Fibroblast of lung (primary cell): ENCODE data around the gene PFAS. TPM values are rescaled to one million over a fixed set of nuclear protein-coding genes. Genes with fewer than 3 reads are reported as not detected.

Source experiments
- DNase-seq, 2 donors: peaks; one replicate each; pipeline versions ENCODE4 v3.0.0 to v3.0.0-alpha.2; 2010; ENCODE audit warnings: low read depth in 2 of 2
- H2AFZ ChIP-seq: 2 replicates; pipeline ENCODE4 v1.5.1; 2012; ENCODE audit warnings: low read length, control low read depth, inconsistent platforms
- H3K27ac ChIP-seq: 2 replicates; pipeline ENCODE4 v1.5.1; 2011; ENCODE audit warnings: low read length, control low read depth; ENCODE audit not compliant: insufficient read depth
- H3K27me3 ChIP-seq: 2 replicates; pipeline ENCODE4 v1.5.1; 2011; ENCODE audit warnings: mild to moderate bottlenecking, low read length; ENCODE audit not compliant: control insufficient read depth, insufficient read depth
- H3K36me3 ChIP-seq: 2 replicates; pipeline ENCODE4 v1.5.1; 2011; ENCODE audit warnings: low read length; ENCODE audit not compliant: control insufficient read depth, insufficient read depth
- H3K4me1 ChIP-seq: 2 replicates; pipeline ENCODE4 v1.5.1; 2011; ENCODE audit warnings: low read length; ENCODE audit not compliant: control insufficient read depth, insufficient read depth; ENCODE audit errors: extremely low read depth
- H3K4me2 ChIP-seq: 2 replicates; pipeline ENCODE4 v1.5.1; 2011; ENCODE audit warnings: low read length, control low read depth; ENCODE audit not compliant: insufficient read depth; ENCODE audit errors: extremely low read depth
- H3K4me3 ChIP-seq, 4 experiments: fragments of 200-600 bp in 1 of 4; sonication (generic) in 1 of 4; replicated peaks in 1 of 4; 2 replicates each; pipeline ENCODE4 v1.5.1; 2011 to 2016; ENCODE audit warnings: low read length in 4 of 4, low read depth in 3 of 4, mild to moderate bottlenecking in 3 of 4, control low read depth in 2 of 4, inconsistent platforms in 1 of 4, mixed read lengths in 1 of 4; ENCODE audit not compliant: insufficient read depth in 1 of 4; ENCODE audit errors: control extremely low read depth in 1 of 4
- H3K79me2 ChIP-seq: 2 replicates; pipeline ENCODE4 v1.5.1; 2012; ENCODE audit warnings: mild to moderate bottlenecking, low read length, inconsistent platforms; ENCODE audit not compliant: control insufficient read depth, insufficient read depth
- H3K9ac ChIP-seq: 2 replicates; pipeline ENCODE4 v1.5.1; 2011; ENCODE audit warnings: mild to moderate bottlenecking, low read length, control low read depth; ENCODE audit not compliant: insufficient read depth
- H3K9me3 ChIP-seq: 2 replicates; pipeline ENCODE4 v1.5.1; 2012; ENCODE audit warnings: low read depth, low read length; ENCODE audit not compliant: control insufficient read depth, insufficient read depth
- H4K20me1 ChIP-seq: 2 replicates; pipeline ENCODE4 v1.5.1; 2011; ENCODE audit warnings: low read length; ENCODE audit not compliant: control insufficient read depth, insufficient read depth; ENCODE audit errors: extremely low read depth
- CTCF ChIP-seq, 2 donors: IDR thresholded peaks in 1 of 2; conservative IDR thresholded peaks in 1 of 2; 1 replicate in 1 of 2; 2 replicates in 1 of 2; pipeline ENCODE4 v1.5.1; 2011 to 2012; ENCODE audit warnings: low read length in 2 of 2, control low read depth in 1 of 2, inconsistent platforms in 1 of 2, low read depth in 1 of 2, mild to moderate bottlenecking in 1 of 2
- EZH2 ChIP-seq: IDR thresholded peaks from 2 replicates; pipeline ENCODE4 v1.5.1; 2012; ENCODE audit warnings: low read length, control low read depth, mild to moderate bottlenecking; ENCODE audit errors: missing control alignments
- polyA plus RNA-seq, 2 donors: library from polyadenylated mRNA; depleted of rRNA in 1 of 2; stranded (reverse) in 1 of 2; unstranded in 1 of 2; fragments of >200 nt; gene quantifications; 2 replicates each; pipeline ENCODE4 v1.2.1, GENCODE V29; 2011 to 2012; ENCODE audit warnings: missing spikeins in 1 of 2
- total RNA-seq: library from RNA; depleted of rRNA; stranded (reverse); fragments of >200 nt; gene quantifications from 2 replicates; pipeline ENCODE4 v1.2.1, GENCODE V29; 2014

Gene PFAS
- total and polyA plus RNA-seq, 2 donors (not counting 1 experiment from before 2014, with no cell fraction given): 9.4 to 9.8 TPM

DNA sequence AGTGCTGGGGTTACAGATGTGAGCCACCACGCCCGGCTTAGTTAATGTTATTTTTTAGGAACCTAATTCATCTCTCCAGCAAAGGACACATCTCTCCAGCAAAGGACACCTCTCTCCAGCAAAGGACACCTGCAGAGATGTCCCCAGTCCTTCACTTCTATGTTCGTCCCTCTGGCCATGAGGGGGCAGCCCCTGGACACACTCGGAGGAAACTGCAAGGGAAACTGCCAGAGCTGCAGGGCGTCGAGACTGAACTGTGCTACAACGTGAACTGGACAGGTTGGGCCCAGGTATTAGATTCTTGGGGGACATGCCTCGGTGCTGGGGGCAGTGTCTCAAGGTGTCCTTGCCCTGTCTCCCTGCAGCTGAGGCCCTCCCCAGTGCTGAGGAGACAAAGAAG is 4.7 kb downstream of the PFAS start:
- no peaks in the 10 kb centered on the region for H3K9me3 ChIP-seq
- H3K4me1 ChIP-seq: peaks cover 4% of the 10 kb centered on the region
- DNase-seq: peak in 1 of 2 donors; percentile 2
- H3K27me3 ChIP-seq: no peaks in the 10 kb centered on the region
- no peak overlapping the region for H3K27ac ChIP-seq
- TF ChIP-seq EZH2 (no peak), CTCF (conservative IDR thresholded peaks at IDR 0.05 in 1 of 2, IDR thresholded peaks at IDR 0.05 in 1 of 2; ENCODE audit: low read depth in 1 of 2, low read length in 2 of 2) (peak in 1 of 2 donors; percentile 31)
- H3K9ac ChIP-seq: no peak overlapping the region
- no peaks in the 10 kb centered on the region for H4K20me1 ChIP-seq
- H3K79me2 ChIP-seq: peaks cover 22% of the 10 kb centered on the region
- H2AFZ ChIP-seq: no peak overlapping the region
- H3K4me2 ChIP-seq: no peak overlapping the region
- no peak overlapping the region for H3K4me3 ChIP-seq
- H3K36me3 ChIP-seq: peaks cover 15% of the 10 kb centered on the region

GRCh38 chr17:8254881-8255280 is 5.8 kb downstream of the PFAS start:
- H3K27me3 ChIP-seq: no peaks in the 10 kb centered on the region
- peaks cover 2% of the 10 kb centered on the region for H3K4me1 ChIP-seq
- H3K9ac ChIP-seq: no peak overlapping the region
- no peaks in the 10 kb centered on the region for H3K9me3 ChIP-seq
- DNase-seq: no peak
- H3K79me2 ChIP-seq: peaks cover 15% of the 10 kb centered on the region
- no peak overlapping the region for H3K27ac ChIP-seq
- H3K4me3 ChIP-seq: no peak overlapping the region
- H2AFZ ChIP-seq: no peak overlapping the region
- no peak for TF ChIP-seq CTCF (conservative IDR thresholded peaks at IDR 0.05 in 1 of 2, IDR thresholded peaks at IDR 0.05 in 1 of 2; ENCODE audit: low read depth in 1 of 2, low read length in 2 of 2)
- no peak for TF ChIP-seq EZH2
- H3K4me2 ChIP-seq: no peak overlapping the region
- H3K36me3 ChIP-seq: peaks cover 15% of the 10 kb centered on the region
- H4K20me1 ChIP-seq: no peaks in the 10 kb centered on the region

DNA sequence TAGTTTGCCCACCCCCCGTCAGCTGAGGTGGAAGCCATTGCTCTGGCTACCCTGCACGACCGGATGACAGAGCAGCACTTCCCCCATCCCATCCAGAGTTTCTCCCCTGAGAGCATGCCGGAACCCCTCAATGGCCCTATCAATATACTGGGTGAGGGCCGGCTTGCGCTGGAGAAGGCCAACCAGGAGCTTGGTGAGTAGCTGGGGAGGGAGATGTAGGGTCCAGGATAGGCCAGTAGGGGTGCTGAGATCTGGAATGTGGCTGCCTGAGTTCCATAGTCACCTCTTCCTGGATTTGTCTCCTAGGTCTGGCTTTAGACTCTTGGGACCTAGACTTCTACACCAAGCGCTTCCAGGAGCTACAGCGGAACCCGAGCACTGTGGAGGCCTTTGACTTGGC is 6.4 kb downstream of the PFAS start:
- H3K4me2 ChIP-seq: no peak overlapping the region
- no peaks in the 10 kb centered on the region for H3K9me3 ChIP-seq
- no peak for DNase-seq
- H3K4me1 ChIP-seq: no peaks in the 10 kb centered on the region
- no peak overlapping the region for H3K4me3 ChIP-seq
- H3K27me3 ChIP-seq: no peaks in the 10 kb centered on the region
- no peaks in the 10 kb centered on the region for H4K20me1 ChIP-seq
- H3K9ac ChIP-seq: no peak overlapping the region
- no peak overlapping the region for H3K27ac ChIP-seq
- peaks cover 9% of the 10 kb centered on the region for H3K79me2 ChIP-seq
- H3K36me3 ChIP-seq: peaks cover 16% of the 10 kb centered on the region
- H2AFZ ChIP-seq: no peak overlapping the region
- no peak for TF ChIP-seq EZH2
- no peak for TF ChIP-seq CTCF (conservative IDR thresholded peaks at IDR 0.05 in 1 of 2, IDR thresholded peaks at IDR 0.05 in 1 of 2; ENCODE audit: low read depth in 1 of 2, low read length in 2 of 2)
